ENCODE measurements around the gene ATP2C2. TPM values are rescaled to one million over a fixed set of nuclear protein-coding genes. Genes with fewer than 3 reads are reported as not detected.

Gene ATP2C2
- total RNA-seq, 1 donor = not detected

GRCh38 chr16:84461413-84462295 lies 93.3 kb downstream of the ATP2C2 start:
- Histone ChIP-seq H3K4me3 (ENCODE audit: insufficient read depth, low read length) (no peak overlapping the region), H4K20me1 (ENCODE audit: insufficient read depth, low read length) (peaks cover 10% of the 10 kb centered on the region), H3K79me2 (ENCODE audit: insufficient read depth, low read length) (no peaks in the 10 kb centered on the region)

GRCh38 chr16:84462296-84463210 lies 94.2 kb downstream of the ATP2C2 start:
- no peak overlapping the region for H3K27ac ChIP-seq (ENCODE audit: low read depth, low read length)
- no peaks in the 10 kb centered on the region for H3K27me3 ChIP-seq (ENCODE audit: insufficient read depth, low read length)
- TF ChIP-seq, protein P1, sequence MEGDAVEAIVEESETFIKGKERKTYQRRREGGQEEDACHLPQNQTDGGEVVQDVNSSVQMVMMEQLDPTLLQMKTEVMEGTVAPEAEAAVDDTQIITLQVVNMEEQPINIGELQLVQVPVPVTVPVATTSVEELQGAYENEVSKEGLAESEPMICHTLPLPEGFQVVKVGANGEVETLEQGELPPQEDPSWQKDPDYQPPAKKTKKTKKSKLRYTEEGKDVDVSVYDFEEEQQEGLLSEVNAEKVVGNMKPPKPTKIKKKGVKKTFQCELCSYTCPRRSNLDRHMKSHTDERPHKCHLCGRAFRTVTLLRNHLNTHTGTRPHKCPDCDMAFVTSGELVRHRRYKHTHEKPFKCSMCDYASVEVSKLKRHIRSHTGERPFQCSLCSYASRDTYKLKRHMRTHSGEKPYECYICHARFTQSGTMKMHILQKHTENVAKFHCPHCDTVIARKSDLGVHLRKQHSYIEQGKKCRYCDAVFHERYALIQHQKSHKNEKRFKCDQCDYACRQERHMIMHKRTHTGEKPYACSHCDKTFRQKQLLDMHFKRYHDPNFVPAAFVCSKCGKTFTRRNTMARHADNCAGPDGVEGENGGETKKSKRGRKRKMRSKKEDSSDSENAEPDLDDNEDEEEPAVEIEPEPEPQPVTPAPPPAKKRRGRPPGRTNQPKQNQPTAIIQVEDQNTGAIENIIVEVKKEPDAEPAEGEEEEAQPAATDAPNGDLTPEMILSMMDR (IDR thresholded peaks at IDR 0.05; ENCODE audit: extremely low read depth, low read depth, low read length) = no peak
- DNase-seq (ENCODE audit: insufficient read length, low spot score, missing footprints) = peak; percentile 34
- H3K4me1 ChIP-seq (ENCODE audit: insufficient read depth, low read length) = no peaks in the 10 kb centered on the region
- H3K79me2 ChIP-seq (ENCODE audit: insufficient read depth, low read length) = peaks cover 4% of the 10 kb centered on the region
- peaks cover 30% of the 10 kb centered on the region for H3K36me3 ChIP-seq (ENCODE audit: insufficient read depth, low read length)
- H3K9me3 ChIP-seq (ENCODE audit: low read depth, low read length) = no peaks in the 10 kb centered on the region
- H2AFZ ChIP-seq (ENCODE audit: low read length) = no peak overlapping the region
- no peak overlapping the region for H3K4me3 ChIP-seq (ENCODE audit: insufficient read depth, low read length)
- H4K20me1 ChIP-seq (ENCODE audit: insufficient read depth, low read length) = peaks cover 10% of the 10 kb centered on the region
- no peak overlapping the region for H3K4me2 ChIP-seq (ENCODE audit: insufficient read depth, low read length)

More at GRCh38 chr16:84461413-84462295, 93.3 kb downstream of the ATP2C2 start:
- Histone ChIP-seq H2AFZ (ENCODE audit: low read length) (no peak overlapping the region), H3K4me1 (ENCODE audit: insufficient read depth, low read length) (no peaks in the 10 kb centered on the region), H3K27me3 (ENCODE audit: insufficient read depth, low read length) (no peaks in the 10 kb centered on the region), H3K36me3 (ENCODE audit: insufficient read depth, low read length) (peaks cover 21% of the 10 kb centered on the region), H3K9me3 (ENCODE audit: low read depth, low read length) (no peaks in the 10 kb centered on the region), H3K4me2 (ENCODE audit: insufficient read depth, low read length) (no peak overlapping the region), H3K27ac (ENCODE audit: low read depth, low read length) (no peak overlapping the region)
- TF ChIP-seq, protein P1 (IDR thresholded peaks at IDR 0.05; ENCODE audit: extremely low read depth, low read depth, low read length) = no peak
- DNase-seq (ENCODE audit: insufficient read length, low spot score, missing footprints) = peak; percentile 37

- H4K20me1 ChIP-seq (ENCODE audit: insufficient read depth, low read length) = peaks cover 10% of the 10 kb centered on the region
- TF ChIP-seq, protein P1 (IDR thresholded peaks at IDR 0.05; ENCODE audit: extremely low read depth, low read depth, low read length) = no peak
- peaks cover 37% of the 10 kb centered on the region for H3K36me3 ChIP-seq (ENCODE audit: insufficient read depth, low read length)
- no peak overlapping the region for H3K27ac ChIP-seq (ENCODE audit: low read depth, low read length)
- H2AFZ ChIP-seq (ENCODE audit: low read length) = no peak overlapping the region
- H3K4me2 ChIP-seq (ENCODE audit: insufficient read depth, low read length) = no peak overlapping the region
- no peaks in the 10 kb centered on the region for H3K27me3 ChIP-seq (ENCODE audit: insufficient read depth, low read length)
- H3K4me1 ChIP-seq (ENCODE audit: insufficient read depth, low read length) = no peaks in the 10 kb centered on the region
- peaks cover 4% of the 10 kb centered on the region for H3K79me2 ChIP-seq (ENCODE audit: insufficient read depth, low read length)
- no peak for DNase-seq (ENCODE audit: insufficient read length, low spot score, missing footprints)
- H3K4me3 ChIP-seq (ENCODE audit: insufficient read depth, low read length) = no peak overlapping the region
- H3K9me3 ChIP-seq (ENCODE audit: low read depth, low read length) = no peaks in the 10 kb centered on the region
Observed at GRCh38 chr16:84463221-84463620, 94.9 kb downstream of the ATP2C2 start.

Data from osteoblast (primary cell).